ENCODE results near the gene OTOA.
A peak's percentile ranks its signal among the peaks of the same experiment; 100 is the strongest.
"Not testable (repeated sequence)": the region's sequence is repeated elsewhere in the genome, so short reads cannot be mapped to it uniquely, and the experiment has no call there.

OTOA gene

DNA sequence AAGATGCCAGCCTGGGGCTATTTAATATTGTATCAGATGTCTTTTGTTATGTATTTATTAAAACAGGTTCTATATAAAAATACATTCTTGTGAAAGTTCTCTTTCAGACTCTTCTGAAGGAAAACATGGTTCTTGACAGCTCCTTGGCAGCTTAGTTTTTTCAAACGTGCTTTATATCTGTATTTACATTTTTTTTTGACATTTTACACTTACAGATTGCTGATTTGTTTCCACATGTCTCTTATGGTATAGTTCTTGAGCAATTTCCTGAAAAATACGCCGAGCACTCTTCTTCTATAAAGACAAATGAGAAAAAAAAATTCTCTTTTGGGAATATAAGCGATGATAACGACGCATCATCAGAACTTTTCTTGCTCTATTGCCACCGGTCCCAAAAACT, 20.9 kb upstream of the OTOA start:
- no peak for DNase-seq

DNA sequence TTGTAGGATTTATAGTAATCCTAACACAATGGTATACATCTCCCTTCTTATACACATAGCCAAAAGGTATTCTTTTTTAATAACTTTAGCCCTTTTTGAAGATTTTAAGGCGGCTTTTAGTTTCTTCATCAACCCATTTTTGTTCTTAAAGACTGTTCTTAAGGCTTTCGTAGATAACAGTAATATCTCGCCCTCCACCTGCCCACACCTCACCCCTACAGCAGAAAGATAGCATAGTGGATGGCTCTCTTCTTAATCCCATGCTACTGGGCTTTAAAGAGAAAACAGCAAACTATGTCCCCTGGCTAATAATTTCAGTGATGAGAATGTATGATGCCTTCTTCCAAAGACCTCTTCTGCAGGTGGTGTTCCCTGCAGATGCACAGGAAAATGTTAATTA, 20.0 kb upstream of the OTOA start:
- DNase-seq = no peak

DNA sequence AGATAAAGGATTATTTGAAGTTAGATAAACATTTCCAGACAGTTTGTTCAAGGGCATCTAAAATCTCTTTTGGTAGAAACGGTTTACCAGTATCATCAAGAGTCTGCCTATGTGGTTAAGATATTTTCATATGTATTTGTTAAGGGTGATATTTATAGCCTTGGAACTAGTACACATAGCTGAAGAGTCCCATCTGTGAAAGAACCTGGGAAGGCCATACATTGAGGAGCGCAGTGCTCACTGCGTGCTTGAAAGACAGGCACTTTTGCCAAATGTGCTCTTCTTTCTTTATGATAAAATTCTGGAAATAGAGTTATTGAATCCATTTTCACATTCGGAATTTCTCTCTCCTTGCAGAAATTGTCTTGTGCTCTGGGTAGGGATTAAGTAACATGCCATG, 19.1 kb upstream of the OTOA start:
- DNase-seq = peak; percentile 45 to 54

GRCh38 chr16:21645261-21645721, 18.5 kb upstream of the OTOA start:
- no peak for DNase-seq

- no peak for DNase-seq
These were observed 17.7 kb upstream of the OTOA start for GRCh38 chr16:21646091-21646490.

DNA sequence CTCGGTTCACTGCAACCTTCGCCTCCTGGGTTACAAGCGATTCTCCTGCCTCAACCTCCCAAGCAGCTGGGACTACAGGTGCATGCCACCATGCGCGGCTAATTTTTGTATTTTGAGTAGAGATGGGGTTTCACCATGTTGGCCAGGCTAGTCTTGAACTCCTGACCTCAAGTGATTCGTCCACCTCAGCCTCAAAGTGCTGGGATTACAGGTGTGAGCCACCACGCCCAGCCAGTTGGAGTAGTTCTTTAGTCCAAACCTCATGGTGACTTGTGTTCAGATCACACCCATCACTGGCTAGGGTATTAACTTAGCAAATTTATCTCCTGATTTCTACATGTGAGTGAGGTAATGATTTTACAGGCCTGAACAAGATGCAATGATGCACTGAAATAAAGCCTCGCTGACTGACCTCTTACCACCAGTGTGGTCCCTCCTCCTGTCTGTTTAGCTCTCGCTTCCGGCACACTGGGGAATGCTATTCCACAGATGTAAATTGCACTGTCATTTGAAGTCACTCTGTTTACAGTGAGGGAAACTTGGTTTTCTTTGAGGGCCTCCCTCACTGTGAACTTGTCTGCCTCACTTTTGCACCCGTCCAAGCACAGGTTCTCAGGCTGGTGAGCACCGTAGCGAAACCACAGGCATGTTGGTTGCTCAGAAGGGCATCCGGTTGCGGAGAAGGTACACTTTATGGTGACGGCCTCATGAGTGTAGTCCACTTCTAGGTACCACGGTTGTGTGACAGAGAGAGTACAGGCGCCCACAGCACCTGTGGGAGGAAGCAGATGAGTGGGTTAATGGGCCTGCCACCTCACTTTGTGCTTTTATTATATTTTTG, 16.8 kb upstream of the OTOA start:
- no peak for DNase-seq

GRCh38 chr16:21647562-21648164, 16.1 kb upstream of the OTOA start:
- no peak for DNase-seq

DNA sequence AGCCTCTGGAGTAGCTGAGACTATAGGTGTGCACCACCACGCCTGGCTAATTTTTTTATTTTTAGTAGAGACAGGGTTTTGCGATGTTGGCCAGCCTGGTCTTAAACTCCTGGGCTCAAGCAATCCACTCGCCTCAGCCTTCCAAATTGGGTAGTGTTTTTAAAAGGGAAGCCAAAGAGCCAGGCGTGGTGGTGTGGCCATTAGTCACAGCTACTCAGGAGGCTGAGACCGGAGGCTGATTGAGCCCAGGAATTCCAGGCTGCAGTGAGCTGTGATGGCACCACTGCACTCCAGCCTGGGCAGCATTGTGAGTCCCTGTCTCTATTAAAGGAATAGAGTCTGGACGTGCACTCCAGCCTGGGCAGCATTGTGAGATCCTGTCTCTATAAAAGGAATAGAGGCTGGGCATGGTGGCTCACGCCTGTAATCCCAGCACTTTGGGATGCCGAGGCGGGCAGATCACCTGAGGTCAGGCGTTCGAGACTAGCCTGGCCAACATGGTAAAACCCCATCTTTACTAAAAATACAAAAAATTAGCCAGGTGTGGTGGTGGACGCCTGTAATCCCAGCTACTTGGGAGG, 13.9 kb upstream of the OTOA start:
- DNase-seq = not testable (repeated sequence)

- DNase-seq = no peak
These were observed 13.2 kb upstream of the OTOA start for GRCh38 chr16:21650521-21650920.

- no peak for DNase-seq
These were observed 12.3 kb upstream of the OTOA start for GRCh38 chr16:21651515-21651914.

DNA sequence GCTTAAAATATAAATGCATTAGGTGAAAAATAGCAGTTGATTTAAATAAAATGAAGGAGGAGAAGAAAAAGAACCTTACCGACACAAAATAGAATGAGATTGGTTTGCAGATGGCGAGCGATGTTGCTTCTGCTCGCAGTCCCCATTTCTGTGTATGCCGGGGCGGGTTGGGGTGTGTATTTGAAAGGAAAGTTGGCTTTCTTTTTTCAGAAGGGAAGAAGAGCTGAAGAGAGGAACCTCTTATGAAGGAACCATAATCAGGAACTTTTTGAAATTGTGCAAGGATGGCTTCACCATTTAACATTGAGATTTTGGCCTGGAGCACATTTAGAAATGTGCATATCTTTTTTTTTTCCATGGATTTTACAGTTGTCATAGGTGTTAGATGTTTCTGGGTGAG, 11.3 kb upstream of the OTOA start, which contains the start of gene IGSF6:
TSS of gene IGSF6 (minus strand) at position 156 of the 400 bp plus-strand sequence. CDS start at position 146, 10 bp downstream.
- no peak for DNase-seq

DNA sequence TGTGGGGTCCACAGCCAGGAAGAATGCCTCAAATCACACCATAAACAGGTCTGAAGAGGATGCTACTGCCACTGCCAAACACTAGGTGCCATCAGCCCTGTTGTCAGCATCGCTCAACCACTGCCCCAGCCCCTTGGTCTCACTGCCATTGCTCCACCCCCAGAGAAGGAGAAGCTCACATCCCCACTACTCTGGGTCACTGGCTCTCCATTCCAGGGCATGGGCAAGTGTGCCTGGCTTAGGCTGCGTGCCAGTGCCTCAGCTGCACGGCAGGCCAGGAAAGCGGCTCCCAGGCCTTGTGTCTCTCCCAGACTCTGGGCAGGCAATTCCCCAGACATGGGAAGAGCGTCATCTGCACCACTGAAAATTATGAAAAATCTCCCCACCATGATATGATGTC, 10.2 kb upstream of the OTOA start:
- DNase-seq = no peak

GRCh38 chr16:21654466-21654865, 9.3 kb upstream of the OTOA start:
- DNase-seq = no peak

DNA sequence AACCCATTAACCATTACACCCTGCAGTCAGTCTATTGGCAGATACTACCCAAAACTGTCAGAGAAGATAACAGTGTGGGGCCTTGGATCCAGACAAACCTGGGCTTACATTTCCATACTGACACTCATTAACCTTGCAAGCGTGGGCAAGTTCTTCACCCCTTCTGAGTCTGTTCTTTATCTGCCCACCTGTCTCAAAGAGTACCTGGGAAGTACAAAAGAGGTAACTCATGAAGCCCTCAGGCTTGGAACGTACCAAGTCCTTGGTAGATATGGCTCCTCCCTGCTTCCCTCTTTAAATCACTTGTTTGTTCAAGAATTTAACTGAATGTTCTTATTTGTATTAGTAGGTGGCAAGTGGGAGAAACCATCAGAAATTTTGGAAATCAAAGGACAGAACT, 8.9 kb upstream of the OTOA start:
- DNase-seq = no peak

GRCh38 chr16:21656795-21657768, 6.7 kb upstream of the OTOA start:
- peak in 1 of 2 experiments; percentile 50 for DNase-seq

DNA sequence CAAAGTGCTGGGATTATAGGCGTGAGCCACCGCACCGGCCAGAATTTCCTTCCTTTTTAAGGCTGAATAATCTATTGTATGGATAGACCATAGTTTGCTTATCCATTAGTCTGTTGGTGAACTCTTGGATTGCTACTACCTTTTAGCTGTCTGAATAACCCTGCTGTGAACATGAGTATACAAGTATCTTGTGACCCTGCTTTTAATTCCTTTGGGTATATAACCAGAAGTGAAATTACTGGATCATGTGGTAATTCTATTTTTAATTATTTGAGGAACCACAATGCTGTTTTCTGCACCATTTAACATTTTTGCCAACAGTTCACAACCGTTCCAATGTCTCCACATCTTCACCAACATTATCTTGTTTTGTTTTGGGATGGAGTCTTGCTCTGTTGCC, 4.6 kb upstream of the OTOA start:
- no peak for DNase-seq

DNA sequence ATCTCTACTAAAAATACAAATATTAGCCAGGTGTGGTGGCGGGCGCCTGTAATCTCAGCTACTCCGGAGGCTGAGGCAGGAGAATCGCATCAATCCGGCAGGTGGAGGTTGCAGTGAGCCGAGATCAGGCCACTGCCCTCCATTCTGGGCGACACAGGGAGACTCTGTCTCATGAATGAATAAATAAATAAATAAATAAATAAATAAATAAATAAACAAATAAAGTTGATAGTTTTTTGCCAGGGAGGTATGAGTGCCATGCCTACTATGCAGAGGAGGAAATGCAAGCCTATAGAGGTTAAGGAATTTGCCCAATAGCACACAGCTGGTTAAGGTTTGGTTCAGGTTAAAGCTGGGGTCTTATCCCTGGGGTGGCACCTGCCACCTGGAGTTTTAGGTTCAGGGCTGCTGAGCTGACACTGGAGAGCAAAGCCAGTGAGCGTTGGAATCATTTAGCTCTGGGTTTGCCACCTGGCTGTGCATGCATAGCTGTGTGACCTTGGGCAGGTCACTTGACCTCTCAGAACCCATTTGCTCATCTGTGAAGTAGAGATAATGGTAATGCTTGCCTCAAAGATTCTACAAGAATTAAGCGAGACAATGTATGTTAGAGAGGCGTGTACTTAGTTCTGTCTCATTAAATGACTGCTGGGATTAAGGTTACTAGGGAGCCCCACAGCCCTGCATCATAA, 1.2 kb downstream of the OTOA start:
- no peak for DNase-seq

DNA sequence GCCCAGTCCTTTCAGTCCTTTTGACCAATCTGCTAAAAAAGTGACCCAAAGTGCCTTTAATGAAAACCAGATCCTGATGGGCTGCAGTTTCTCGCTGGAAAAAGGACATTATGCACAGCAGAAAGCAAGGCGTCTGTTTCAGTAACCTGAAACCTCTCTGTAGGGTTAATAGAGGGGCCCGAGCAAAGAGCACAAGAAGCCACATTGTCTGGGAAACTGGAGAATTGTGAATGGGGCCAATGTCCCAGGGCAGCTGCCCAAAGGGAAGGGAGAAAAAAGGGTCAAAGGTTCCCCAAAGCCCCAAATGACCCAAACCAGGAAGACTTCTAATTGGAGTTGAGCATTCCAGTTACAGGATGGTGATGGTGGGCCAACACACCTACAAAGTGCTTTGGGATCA, 3.0 kb downstream of the OTOA start:
- peak in 1 of 2 experiments; percentile 28 for DNase-seq

GRCh38 chr16:21667575-21667974, 3.8 kb downstream of the OTOA start:
- DNase-seq = no peak

DNA sequence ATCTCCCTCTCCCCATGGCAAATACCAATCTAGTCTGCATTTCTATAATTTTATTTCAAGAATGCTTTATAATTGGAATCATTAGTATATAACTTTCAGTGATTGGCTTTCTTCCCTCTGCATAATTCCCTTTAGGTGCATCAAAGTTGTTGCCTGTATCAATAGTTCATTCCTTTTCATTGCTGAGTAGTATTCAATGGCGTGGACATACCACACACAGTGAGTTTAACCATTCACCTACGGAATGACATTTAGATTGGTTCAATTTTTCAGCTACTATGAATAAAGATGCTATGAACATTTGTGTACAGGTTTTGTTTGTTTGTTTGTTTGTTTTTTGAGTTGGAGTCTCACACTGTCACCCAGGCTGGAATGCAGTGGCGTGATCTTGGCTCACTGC, 9.7 kb downstream of the OTOA start:
- DNase-seq = no peak

DNA sequence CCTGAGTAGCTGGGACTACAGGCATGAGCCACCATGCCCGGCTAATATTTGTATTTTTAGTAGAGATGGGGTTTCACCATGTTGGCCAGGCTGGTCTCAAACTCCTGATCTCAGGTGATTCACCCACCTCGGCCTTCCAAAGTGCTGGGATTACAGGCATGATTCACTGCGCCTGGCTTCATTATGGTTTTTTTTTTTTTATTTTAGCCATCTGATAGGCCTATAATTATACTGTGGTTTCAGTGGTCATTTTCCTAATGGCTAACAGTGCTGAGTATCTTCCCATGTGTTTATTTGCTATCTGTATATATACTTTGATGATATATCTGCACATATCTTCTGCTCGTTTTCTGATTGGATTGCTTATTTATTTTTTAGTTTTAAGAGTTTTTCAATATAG, 10.7 kb downstream of the OTOA start:
- not testable (repeated sequence) for DNase-seq

DNA sequence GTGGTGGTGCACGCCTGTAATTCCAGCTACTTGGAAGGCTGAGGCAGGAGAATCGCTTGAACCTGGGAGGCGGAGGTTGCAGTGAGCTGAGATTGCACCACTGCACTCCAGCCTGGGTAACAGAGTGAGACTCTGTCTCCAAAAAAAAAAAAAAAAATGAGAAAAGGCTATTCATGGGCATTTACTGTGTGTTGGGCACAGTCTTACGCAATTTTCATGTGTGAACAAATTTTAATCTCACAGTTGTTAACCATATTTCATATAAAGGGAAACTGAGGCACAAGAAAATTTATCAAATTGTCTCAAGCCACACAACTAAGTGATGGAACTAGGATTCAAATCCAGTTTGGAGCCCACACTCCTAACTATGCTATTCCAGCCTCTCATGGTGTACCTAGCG, 16.9 kb downstream of the OTOA start:
- DNase-seq = not testable (repeated sequence)
